HCT116 (cell line): Measurements from ENCODE around the gene GBGT1. TPM values are rescaled to one million over a fixed set of nuclear protein-coding genes. Genes with fewer than 3 reads are reported as not detected.
A peak's percentile ranks its signal among the peaks of the same experiment; 100 is the strongest.

Experiments used
- ATAC-seq: fragments of 200-7000 bp; cut with Tn5 transposase; 2 replicates; pipeline ENCODE4 v1.9.1; 2020; ENCODE audit warnings: mild to moderate bottlenecking, moderate library complexity
- BruUV-seq: library from RNA; stranded (reverse); fragments of 400-500 nt; replicated peaks from 2 replicates; lab custom pipeline; 2021; lab: Mats Ljungman, UMichigan
- CTCF ChIA-PET: fragments of 300-600 bp; sonication (Branson Sonifier 250); formaldehyde crosslinking; loops from one replicate; lab custom pipeline; 2021; ENCODE audit warnings: antibody characterized with exemption; lab: Charles Lee
- POLR2A ChIA-PET: fragments of 300-600, 350-600 bp; sonication (Branson Sonifier 250); formaldehyde crosslinking; loops from one replicate; lab custom pipeline; 2021; ENCODE audit warnings: antibody characterized with exemption; lab: Charles Lee
- RAD21 ChIA-PET, 2 experiments: fragments of 300-600 bp; sonication (Branson Sonifier 250); formaldehyde crosslinking; loops; one replicate each; lab custom pipeline; 2023; ENCODE audit warnings: low total read pairs in 2 of 2; ENCODE audit not compliant: uncharacterized antibody in 2 of 2, unreplicated experiment in 2 of 2, low non-redundant PET in 1 of 2; lab: Charles Lee
- DNase-seq: peaks from one replicate; pipeline ENCODE4 v3.0.0-alpha.2; 2010; ENCODE audit warnings: low read depth, low spot score
- H2AFZ ChIP-seq: fragments of 200-600 bp; shearing (Covaris generic), sonication (generic); 2 replicates; pipeline ENCODE4 v1.6.1; 2017; ENCODE audit warnings: low read depth, mixed run types, mixed read lengths, antibody characterized with exemption, low read length; ENCODE audit not compliant: poor library complexity, severe bottlenecking
- H3K27ac ChIP-seq: 2 replicates; pipeline ENCODE4 v1.5.1; 2012; ENCODE audit warnings: low read depth, low read length
- H3K27me3 ChIP-seq: fragments of 200-600 bp; sonication (generic); 2 replicates; pipeline ENCODE4 v1.6.1; 2016; ENCODE audit warnings: mixed run types, low read length, mixed read lengths; ENCODE audit not compliant: insufficient read depth
- H3K36me3 ChIP-seq, 2 experiments: fragments of 200-500 bp in 1 of 2; fragments of 200-600 bp in 1 of 2; sonication (Bioruptor generic) in 1 of 2; sonication (generic) in 1 of 2; 2 replicates each; pipeline versions ENCODE4 v1.5.1 to v1.6.1; 2014 to 2016; ENCODE audit warnings: low read length in 2 of 2, inconsistent platforms in 1 of 2, mixed read lengths in 1 of 2, mixed run types in 1 of 2; ENCODE audit not compliant: insufficient read depth in 2 of 2, control insufficient read depth in 1 of 2
- H3K4me1 ChIP-seq, 2 experiments: fragments of 200-600 bp in 1 of 2; sonication (generic) in 1 of 2; 2 replicates each; pipeline versions ENCODE4 v1.5.1 to v1.6.1; 2012 to 2017; ENCODE audit warnings: low read length in 2 of 2, inconsistent platforms in 1 of 2, mild to moderate bottlenecking in 1 of 2, mixed read lengths in 1 of 2, mixed run types in 1 of 2, moderate library complexity in 1 of 2; ENCODE audit not compliant: insufficient read depth in 2 of 2, control insufficient read depth in 1 of 2
- H3K4me2 ChIP-seq: fragments of 200-600 bp; sonication (generic); 2 replicates; pipeline ENCODE4 v1.6.1; 2017; ENCODE audit warnings: mixed run types, low read length, mixed read lengths
- H3K4me3 ChIP-seq, 2 experiments: fragments of 200-600 bp in 1 of 2; sonication (generic) in 1 of 2; replicated peaks in 1 of 2; 2 replicates each; pipeline ENCODE4 v1.5.1; 2011 to 2016; ENCODE audit warnings: low read length in 2 of 2, control low read depth in 1 of 2, low read depth in 1 of 2, mild to moderate bottlenecking in 1 of 2, mixed read lengths in 1 of 2, mixed run types in 1 of 2
- H3K79me2 ChIP-seq: fragments of 200-600 bp; sonication (generic); 2 replicates; pipeline ENCODE4 v1.6.1; 2017; ENCODE audit warnings: mild to moderate bottlenecking, mixed run types, low read length, moderate library complexity, mixed read lengths; ENCODE audit not compliant: insufficient read depth
- H3K9ac ChIP-seq: fragments of 200-600 bp; sonication (generic); 2 replicates; pipeline ENCODE4 v1.6.1; 2016; ENCODE audit warnings: low read length, mixed read lengths
- H3K9me2 ChIP-seq: fragments of 200-600 bp; sonication (generic), shearing (Covaris generic); 2 replicates; pipeline ENCODE4 v1.6.1; 2017; ENCODE audit warnings: mixed run types, mild to moderate bottlenecking, moderate library complexity; ENCODE audit not compliant: insufficient read depth
- H3K9me3 ChIP-seq, 2 experiments: fragments of 200-500 bp in 1 of 2; fragments of 200-600 bp in 1 of 2; sonication (Bioruptor generic) in 1 of 2; sonication (generic) in 1 of 2; 2 replicates each; pipeline ENCODE4 v1.6.1; 2014 to 2017; ENCODE audit warnings: low read length in 2 of 2, mixed read lengths in 2 of 2, inconsistent platforms in 1 of 2, low read depth in 1 of 2, mild to moderate bottlenecking in 1 of 2, mixed run types in 1 of 2, moderate library complexity in 1 of 2; ENCODE audit not compliant: control insufficient read depth in 1 of 2, insufficient read depth in 1 of 2
- H4K20me1 ChIP-seq: fragments of 200-600 bp; sonication (generic), shearing (Covaris generic); 2 replicates; pipeline ENCODE4 v1.6.1; 2017; ENCODE audit warnings: mixed run types, mild to moderate bottlenecking, moderate library complexity; ENCODE audit not compliant: insufficient read depth
- CEBPB ChIP-seq: IDR thresholded peaks from 2 replicates; pipeline ENCODE4 v1.6.1; 2012; ENCODE audit warnings: low read depth
- EZH2 ChIP-seq: fragments of 200-600 bp; sonication (generic); IDR thresholded peaks from 2 replicates; pipeline ENCODE4 v1.6.1; 2017; ENCODE audit warnings: antibody characterized with exemption, mixed run types
- FOSL1 ChIP-seq: IDR thresholded peaks from 2 replicates; pipeline ENCODE4 v1.6.1; 2012; ENCODE audit warnings: low read depth
- JUND ChIP-seq: IDR thresholded peaks from 2 replicates; pipeline ENCODE4 v1.6.1; 2012
- POLR2A ChIP-seq: IDR thresholded peaks from 2 replicates; pipeline ENCODE4 v1.7.0; 2011; ENCODE audit warnings: borderline replicate concordance; ENCODE audit not compliant: insufficient read depth, insufficient read length; ENCODE audit errors: extremely low read depth
- REST ChIP-seq: IDR thresholded peaks from 2 replicates; pipeline ENCODE4 v1.6.1; 2012; ENCODE audit warnings: low read depth
- SP1 ChIP-seq: IDR thresholded peaks from 2 replicates; pipeline ENCODE4 v1.6.1; 2012; ENCODE audit warnings: low read depth
- SRF ChIP-seq: IDR thresholded peaks from 2 replicates; pipeline ENCODE4 v1.6.1; 2012; ENCODE audit warnings: low read depth
- TCF7L2 ChIP-seq: IDR thresholded peaks from 2 replicates; pipeline ENCODE4 v1.7.0; 2011; ENCODE audit warnings: borderline replicate concordance, inconsistent platforms; ENCODE audit not compliant: insufficient read depth, insufficient read length; ENCODE audit errors: extremely low read depth
- ZBTB33 ChIP-seq: IDR thresholded peaks from 2 replicates; pipeline ENCODE4 v1.6.1; 2011; ENCODE audit warnings: mild to moderate bottlenecking, low read length, moderate library complexity; ENCODE audit not compliant: insufficient replicate concordance; ENCODE audit errors: extremely low read depth
- ZFX ChIP-seq: fragments of 450-650 bp; IDR thresholded peaks from 2 replicates; pipeline ENCODE4 v1.6.1; 2017
- ZNF274 ChIP-seq: fragments of 200-500 bp; sonication (Bioruptor generic); IDR thresholded peaks from 2 replicates; pipeline ENCODE4 v1.6.1; 2014; ENCODE audit warnings: mild to moderate bottlenecking, low read depth, low read length, inconsistent platforms
- intact Hi-C: fragments of 100-400 bp; cut with micrococcal nuclease; formaldehyde crosslinking; loops from 2 replicates; pipeline ENCODE4 v1.10.0; 2022
- total RNA-seq: library from RNA; stranded (reverse); gene quantifications from one replicate; pipeline ENCODE4 v1.2.1, GENCODE V29; 2021; ENCODE audit not compliant: unreplicated experiment
- TF ChIP-seq, protein P1 (sequence below): IDR thresholded peaks from 2 replicates; pipeline ENCODE4 v1.6.1; 2012
- TF ChIP-seq, protein P2 (sequence below), 3 experiments: fragments of 200-600 bp in 1 of 3; sonication (generic) in 1 of 3; IDR thresholded peaks in 2 of 3; conservative IDR thresholded peaks in 1 of 3; 2 replicates each; pipeline ENCODE4 v1.5.1; 2012 to 2017; ENCODE audit warnings: low read depth in 2 of 3, low read length in 2 of 3, antibody characterized with exemption in 1 of 3, borderline replicate concordance in 1 of 3, control low read depth in 1 of 3, mild to moderate bottlenecking in 1 of 3, mixed read lengths in 1 of 3, mixed run types in 1 of 3, moderate library complexity in 1 of 3; ENCODE audit not compliant: insufficient read depth in 1 of 3

GBGT1 gene
- total RNA-seq, 1 experiment from 2014 or later, result 0.34 TPM

DNA sequence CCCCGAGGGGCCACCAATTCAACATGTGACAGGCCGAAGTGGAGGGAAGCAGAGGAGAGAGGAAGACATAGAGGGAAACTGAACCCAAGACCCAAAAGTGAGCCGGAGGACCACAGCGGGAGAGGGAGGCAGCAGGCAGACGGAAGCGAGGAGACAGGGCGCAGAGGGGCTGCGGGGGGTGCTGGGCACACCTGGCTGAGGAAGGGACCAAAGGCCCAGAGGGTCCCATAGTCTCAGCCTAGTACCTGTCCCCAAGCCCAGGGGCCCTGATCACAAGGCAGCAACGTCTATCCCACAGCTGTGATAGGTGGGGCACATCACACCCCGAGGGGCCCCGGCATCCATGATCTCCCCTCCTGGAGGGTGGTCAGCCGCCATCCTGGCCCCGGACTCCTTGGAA lies 35.6 kb downstream of the GBGT1 start:
- TF ChIP-seq ZFX (no peak), ZNF274 (no peak), EZH2 (no peak), POLR2A (no peak), SRF (no peak), REST (no peak), SP1 (no peak), CEBPB (no peak), TCF7L2 (no peak), FOSL1 (no peak), JUND (no peak), ZBTB33 (no peak)
- TF ChIP-seq, protein P1, sequence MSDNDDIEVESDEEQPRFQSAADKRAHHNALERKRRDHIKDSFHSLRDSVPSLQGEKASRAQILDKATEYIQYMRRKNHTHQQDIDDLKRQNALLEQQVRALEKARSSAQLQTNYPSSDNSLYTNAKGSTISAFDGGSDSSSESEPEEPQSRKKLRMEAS, result no peak
- TF ChIP-seq, protein P2, sequence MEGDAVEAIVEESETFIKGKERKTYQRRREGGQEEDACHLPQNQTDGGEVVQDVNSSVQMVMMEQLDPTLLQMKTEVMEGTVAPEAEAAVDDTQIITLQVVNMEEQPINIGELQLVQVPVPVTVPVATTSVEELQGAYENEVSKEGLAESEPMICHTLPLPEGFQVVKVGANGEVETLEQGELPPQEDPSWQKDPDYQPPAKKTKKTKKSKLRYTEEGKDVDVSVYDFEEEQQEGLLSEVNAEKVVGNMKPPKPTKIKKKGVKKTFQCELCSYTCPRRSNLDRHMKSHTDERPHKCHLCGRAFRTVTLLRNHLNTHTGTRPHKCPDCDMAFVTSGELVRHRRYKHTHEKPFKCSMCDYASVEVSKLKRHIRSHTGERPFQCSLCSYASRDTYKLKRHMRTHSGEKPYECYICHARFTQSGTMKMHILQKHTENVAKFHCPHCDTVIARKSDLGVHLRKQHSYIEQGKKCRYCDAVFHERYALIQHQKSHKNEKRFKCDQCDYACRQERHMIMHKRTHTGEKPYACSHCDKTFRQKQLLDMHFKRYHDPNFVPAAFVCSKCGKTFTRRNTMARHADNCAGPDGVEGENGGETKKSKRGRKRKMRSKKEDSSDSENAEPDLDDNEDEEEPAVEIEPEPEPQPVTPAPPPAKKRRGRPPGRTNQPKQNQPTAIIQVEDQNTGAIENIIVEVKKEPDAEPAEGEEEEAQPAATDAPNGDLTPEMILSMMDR (IDR thresholded peaks at IDR 0.05 in 2 of 3, conservative IDR thresholded peaks at IDR 0.05 in 1 of 3; ENCODE audit: borderline replicate concordance in 1 of 3, insufficient read depth in 1 of 3, low read depth in 2 of 3, low read length in 2 of 3), result no peak
- no peak overlapping the region for H3K4me3 ChIP-seq

More for the DNA sequence above, 35.6 kb downstream of the GBGT1 start:
- no peaks in the 10 kb centered on the region for H3K36me3 ChIP-seq
- H3K9ac ChIP-seq, result no peak overlapping the region
- ATAC-seq (no peak), DNase-seq (no peak)
- CTCF ChIA-PET, result no interaction called here
- no peaks in the 10 kb centered on the region for H3K27me3 ChIP-seq
- H3K9me3 ChIP-seq, result no peaks in the 10 kb centered on the region
- H3K4me2 ChIP-seq, result peak overlapping the region; percentile 45
- peaks cover 29% of the 10 kb centered on the region for H3K79me2 ChIP-seq
- H2AFZ ChIP-seq, result no peak overlapping the region
- RAD21 ChIA-PET, result no interaction called here
- no TSS peak for BruUV-seq
- no peak overlapping the region for H3K27ac ChIP-seq
- POLR2A ChIA-PET, result no interaction called here
- intact Hi-C loops, result no loop called here
- H4K20me1 ChIP-seq, result no peaks in the 10 kb centered on the region
- peaks cover 16 to 52% of the 10 kb centered on the region in 2 experiments for H3K4me1 ChIP-seq
- H3K9me2 ChIP-seq, result no peaks in the 10 kb centered on the region
